ENCODE data around the gene CD200.

GRCh38 chr3:112345681-112346080, 12.7 kb downstream of the CD200 start:
- TF ChIP-seq, protein P1, sequence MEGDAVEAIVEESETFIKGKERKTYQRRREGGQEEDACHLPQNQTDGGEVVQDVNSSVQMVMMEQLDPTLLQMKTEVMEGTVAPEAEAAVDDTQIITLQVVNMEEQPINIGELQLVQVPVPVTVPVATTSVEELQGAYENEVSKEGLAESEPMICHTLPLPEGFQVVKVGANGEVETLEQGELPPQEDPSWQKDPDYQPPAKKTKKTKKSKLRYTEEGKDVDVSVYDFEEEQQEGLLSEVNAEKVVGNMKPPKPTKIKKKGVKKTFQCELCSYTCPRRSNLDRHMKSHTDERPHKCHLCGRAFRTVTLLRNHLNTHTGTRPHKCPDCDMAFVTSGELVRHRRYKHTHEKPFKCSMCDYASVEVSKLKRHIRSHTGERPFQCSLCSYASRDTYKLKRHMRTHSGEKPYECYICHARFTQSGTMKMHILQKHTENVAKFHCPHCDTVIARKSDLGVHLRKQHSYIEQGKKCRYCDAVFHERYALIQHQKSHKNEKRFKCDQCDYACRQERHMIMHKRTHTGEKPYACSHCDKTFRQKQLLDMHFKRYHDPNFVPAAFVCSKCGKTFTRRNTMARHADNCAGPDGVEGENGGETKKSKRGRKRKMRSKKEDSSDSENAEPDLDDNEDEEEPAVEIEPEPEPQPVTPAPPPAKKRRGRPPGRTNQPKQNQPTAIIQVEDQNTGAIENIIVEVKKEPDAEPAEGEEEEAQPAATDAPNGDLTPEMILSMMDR (IDR thresholded peaks at IDR 0.05): no peak
- no peak for TF ChIP-seq SIN3A (IDR thresholded peaks at IDR 0.05; ENCODE audit: borderline replicate concordance, insufficient read depth, low read depth, low read length)
- TF ChIP-seq POLR2AphosphoS5 (IDR thresholded peaks at IDR 0.05; ENCODE audit: low read depth, low read length): no peak
- no peak for TF ChIP-seq REST (IDR thresholded peaks at IDR 0.05; ENCODE audit: insufficient read depth in 1 of 2, low read depth in 2 of 2, low read length in 1 of 2)
